HG03354 (cell line): ENCODE results near the gene C1orf141.
"Not testable (repeated sequence)": the region's sequence is repeated elsewhere in the genome, so short reads cannot be mapped to it uniquely, and the experiment has no call there.

Experiments used
- ATAC-seq: cut with Tn5 transposase; IDR thresholded peaks from one replicate; pipeline ENCODE4 v1.9.1; 2021; ENCODE audit warnings: mild to moderate bottlenecking; ENCODE audit not compliant: unreplicated experiment, poor library complexity, severe bottlenecking

Gene C1orf141

DNA sequence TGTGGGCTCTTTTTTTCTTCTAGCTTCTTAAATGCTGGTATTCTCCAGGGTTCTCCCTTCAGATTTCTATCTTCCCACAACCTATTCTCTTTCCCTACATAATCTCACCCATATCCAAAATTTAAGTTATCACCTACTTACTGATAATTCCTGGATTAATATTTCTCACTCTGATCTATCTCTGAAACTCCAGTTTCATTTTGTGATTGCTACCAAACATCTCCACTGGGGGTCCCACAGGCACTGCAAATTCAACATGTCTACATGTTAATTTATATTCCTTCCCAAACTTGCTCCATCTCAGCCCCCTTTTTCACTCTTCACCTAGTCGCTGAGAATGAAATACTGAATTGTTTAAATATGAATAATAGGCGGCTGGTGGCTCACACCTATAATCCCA lies 9.9 kb upstream of the C1orf141 start:
- no peak for ATAC-seq

DNA sequence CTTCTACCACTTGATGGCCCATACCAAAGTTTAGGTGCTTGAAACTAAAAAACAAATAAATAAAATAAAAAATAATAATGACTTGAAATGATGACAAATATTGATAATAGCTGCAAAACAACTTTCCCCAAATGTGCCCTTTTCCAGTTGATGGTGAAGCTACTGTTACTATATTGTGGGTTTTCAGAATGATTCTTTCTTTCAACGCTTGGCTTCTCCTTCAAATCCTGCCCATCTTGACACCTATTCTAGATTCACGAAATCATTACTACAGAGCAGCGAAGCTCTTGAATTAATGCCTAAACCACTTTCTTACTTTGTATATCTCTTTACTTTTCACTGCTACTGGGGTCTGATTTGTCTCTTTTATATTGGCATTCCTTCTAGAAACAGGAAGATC lies 9.2 kb upstream of the C1orf141 start:
- ATAC-seq: no peak

DNA sequence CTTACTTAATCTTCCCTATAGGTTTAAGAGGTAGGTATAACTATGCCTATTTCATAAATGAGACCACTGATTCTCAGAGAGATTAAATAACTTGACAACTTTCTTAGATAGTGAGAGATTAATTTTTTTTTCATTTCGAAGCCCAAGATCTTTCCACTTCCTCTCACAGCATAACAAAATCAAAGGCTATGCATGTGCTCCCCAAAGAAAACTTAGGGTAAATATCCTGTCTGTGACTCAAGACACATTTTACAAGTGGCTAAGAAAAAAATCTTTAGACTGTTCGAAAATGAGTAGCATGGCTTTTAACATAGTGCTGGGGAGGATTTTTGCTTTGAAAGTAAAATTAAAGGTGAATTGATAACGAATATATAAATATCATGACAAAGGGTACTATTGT lies 8.2 kb upstream of the C1orf141 start:
- no peak for ATAC-seq

DNA sequence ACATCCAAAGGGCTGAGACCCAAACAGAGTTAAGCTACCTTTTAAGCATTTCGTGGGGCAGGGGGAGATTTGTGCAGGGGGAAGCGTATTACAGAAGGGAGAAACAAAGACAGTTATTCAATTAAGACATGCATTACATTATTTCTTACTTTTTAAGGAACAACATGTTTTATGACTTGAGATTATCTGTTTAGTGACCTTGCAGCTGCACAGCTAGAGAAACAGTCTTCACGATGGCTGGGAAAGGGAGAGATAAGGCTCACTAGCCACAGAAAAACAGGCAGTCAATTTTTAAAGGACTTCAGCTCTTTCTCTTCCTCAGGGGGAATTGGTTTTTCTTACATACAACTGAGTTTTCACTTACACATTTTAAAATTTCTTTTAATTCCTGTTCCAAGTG lies 7.1 kb upstream of the C1orf141 start:
- not testable (repeated sequence) for ATAC-seq

DNA sequence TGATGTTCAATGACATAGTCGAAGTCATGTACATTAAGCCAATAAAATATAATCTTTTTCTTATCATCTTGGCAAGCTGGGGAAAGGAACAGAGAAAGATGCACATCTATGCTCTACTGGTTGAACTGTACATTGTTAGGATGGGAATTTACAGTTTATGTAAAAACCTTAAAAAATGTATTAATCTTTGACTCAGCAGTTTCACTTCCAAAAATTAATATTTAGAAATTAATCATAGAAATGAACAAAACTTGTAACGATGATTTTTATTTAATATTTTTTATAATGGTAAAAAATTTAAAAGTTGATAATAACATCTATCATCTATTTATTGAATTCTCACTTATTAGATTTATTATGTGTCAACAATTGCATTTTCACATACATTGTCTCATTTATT lies 5.7 kb upstream of the C1orf141 start:
- no peak for ATAC-seq

DNA sequence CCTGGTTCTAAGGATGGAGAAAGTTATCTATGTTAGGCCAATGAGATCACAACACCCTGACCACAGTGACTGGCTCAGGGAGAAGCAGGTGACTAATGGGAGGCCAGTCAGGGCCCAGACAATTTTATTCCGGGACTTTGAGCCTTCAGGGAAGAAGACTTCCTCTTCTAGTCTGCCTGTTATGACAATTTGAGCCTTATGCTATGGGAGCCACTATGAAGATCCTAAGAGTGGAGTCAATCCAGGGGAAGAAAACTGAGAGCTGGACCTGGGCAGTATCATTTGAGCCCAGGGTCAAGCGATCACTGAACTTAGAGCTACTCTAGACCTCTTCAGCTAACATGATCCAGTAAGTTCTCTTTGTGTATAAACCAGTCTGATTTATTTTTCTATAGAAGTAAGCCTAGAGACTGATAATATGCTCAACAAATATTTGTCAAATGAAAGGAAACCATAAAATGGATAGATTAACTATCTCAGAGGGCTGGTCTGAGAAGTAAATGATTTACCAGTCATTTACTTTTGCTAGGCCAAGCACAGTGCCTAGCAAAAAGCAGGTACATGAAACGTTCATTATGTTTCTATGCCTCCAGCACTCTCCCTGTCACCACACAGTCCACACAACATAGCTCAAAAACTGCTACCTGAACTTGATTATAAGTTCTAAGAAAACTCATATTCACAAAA lies 4.2 kb upstream of the C1orf141 start:
- no peak for ATAC-seq

DNA sequence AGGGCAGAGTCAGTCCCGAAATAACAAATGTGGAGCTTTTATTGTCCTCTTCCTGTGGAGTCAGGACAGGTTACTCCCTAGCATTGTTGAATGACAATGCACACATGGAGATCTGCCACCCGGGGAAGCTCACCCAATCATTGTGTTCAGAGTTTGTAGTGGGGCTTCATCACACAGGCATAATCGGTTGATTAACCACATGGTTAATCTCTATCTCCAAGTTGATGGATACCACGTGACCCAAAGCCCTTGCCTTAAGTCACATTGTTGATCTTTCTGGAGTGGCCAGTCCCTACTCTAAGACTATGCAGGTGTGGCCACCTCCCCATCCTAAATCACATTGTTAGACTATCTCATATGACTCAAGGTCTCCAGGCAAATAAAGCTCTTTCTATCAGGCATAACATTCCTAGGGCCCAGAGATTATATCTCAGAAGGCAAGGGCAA lies 2.6 kb upstream of the C1orf141 start:
- ATAC-seq: no peak

- no peak for ATAC-seq
Measured at GRCh38 chr1:67135354-67135753, 584 bp upstream of the C1orf141 start.

GRCh38 chr1:67133177-67133576 lies 1.6 kb downstream of the C1orf141 start:
- no peak for ATAC-seq

- no peak for ATAC-seq
Measured at GRCh38 chr1:67130673-67131072, 4.1 kb downstream of the C1orf141 start.

DNA sequence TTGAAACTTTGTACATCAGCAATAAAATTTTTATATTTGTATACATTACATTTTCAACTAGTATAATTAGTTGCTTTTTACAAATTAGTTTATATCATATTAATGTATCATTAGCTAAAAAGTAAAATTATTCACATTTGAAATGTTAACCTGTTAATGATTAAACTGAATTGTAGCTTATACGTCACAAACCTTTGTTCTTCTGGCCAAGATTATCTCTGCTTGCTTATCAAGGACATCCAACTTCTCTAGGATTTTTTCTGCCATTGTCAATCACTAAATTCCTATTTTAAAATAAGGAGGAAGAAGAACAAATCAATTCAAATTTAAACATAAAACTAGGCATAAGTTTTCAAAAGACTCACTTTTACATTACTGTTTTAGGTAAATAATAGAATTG lies 7.8 kb downstream of the C1orf141 start:
- ATAC-seq: no peak

- no peak for ATAC-seq
Measured at GRCh38 chr1:67126111-67126746, 8.5 kb downstream of the C1orf141 start.

DNA sequence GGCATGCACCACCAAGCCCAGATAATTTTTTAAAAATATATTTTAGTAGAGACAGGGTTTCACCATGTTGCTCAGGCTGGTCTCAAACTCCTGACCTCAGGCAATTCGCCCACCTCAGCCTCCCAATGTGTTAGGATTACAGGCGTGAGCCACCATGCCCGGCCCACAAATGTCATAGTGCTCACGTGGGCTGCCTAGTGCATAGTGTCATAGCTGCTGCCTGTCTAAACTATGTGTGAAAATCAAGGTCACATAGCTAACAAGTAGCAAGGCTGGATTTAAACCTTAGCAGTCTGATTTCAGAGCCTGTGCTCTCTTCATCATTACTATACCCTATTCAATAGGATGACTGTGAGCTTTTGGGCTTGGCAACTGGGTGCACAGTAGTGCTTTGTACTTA lies 10.3 kb downstream of the C1orf141 start:
- no peak for ATAC-seq

DNA sequence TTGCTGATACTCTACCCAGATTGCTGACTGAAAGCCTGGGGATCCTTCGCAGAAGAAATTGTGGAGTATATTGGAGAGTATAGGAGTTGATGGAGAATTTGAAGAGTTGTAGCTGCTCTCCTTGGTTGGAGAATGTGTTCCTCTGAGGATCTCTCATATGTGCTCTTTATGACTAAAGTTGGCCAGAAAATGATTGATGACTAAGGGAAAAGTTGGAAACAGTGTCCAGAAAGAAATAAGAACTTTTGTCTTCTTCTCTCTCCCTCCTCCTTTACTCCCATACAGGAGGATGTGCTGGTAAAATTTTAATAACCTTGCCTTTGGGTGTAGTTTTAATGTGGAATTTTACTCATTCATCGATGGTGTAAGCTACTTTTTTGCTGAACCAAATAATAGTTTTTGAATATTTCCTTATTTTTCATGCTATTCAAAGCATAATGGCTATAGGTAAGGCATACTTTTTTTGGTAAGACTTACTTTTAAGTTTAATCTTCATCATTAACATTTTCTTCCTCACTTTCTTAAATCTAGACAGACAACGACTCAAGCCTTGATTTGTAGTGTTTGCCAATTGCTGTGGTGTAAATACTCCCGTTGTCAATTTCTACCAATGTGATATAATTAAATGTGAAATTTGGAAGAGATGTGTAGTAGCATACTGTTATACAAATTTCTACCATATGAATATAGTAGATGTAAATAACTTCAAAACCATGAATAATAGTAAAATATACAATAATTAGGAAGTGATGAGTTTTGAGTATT lies 13.7 kb downstream of the C1orf141 start:
- no peak for ATAC-seq

DNA sequence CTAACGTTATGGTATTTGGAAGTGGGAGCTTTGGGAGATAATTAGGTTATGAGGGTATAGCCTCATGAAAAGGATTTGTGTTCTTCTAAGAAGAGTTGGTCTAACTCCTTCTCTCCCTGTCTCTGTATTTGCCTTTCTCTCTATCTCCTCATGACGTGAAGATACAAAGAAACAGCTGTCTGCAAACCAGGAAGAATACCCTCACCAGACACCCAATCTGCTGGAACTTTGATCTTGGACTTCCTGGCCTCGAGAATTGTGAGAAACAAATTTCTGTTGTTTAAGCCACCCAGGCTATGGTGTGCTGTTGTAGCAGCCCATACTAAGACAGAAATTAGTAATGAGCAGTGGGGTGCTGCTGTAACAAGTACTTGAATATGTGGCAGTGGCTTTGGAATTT lies 16.1 kb downstream of the C1orf141 start:
- no peak for ATAC-seq

DNA sequence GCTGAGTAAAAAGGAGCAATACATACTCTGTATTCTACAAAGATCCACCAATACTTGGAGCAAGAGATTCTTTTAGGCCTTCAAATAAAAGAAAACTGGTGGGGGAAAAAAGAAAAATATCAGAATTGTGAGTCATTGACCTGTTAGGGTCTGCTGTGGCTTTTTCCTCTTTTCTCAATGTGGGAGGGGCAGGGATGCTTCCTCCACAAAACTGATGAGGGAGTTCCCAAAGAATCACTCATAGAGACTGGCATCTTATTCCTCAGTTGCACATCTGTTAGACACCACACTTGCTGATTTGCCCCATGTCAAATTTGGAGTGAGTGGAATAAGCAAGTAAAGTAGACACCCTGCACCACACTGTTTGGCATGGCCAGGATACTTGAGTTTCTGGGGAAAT lies 16.6 kb downstream of the C1orf141 start:
- ATAC-seq: no peak

DNA sequence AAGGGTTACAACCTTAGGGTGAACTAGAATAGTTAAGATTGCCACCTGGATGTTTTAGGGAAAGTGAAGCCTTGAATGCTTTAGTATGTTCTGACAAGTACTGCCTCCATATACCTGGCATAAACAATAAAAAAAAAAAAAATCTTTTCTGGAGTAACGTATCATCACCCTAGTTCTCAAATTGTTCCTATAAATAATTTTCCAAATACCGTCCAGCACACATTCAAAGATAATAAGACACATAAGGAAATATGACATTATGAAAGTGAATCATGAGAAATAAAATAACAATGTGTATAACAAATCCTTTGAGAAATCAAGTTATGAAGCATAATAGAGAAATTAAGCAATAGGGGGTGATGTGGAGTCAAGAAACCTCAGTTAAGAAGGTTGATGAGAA lies 20.6 kb downstream of the C1orf141 start:
- ATAC-seq: no peak

GRCh38 chr1:67110352-67110751 lies 24.4 kb downstream of the C1orf141 start:
- ATAC-seq: peak; percentile 44

- no peak for ATAC-seq
Measured at GRCh38 chr1:67105508-67105907, 29.3 kb downstream of the C1orf141 start.

DNA sequence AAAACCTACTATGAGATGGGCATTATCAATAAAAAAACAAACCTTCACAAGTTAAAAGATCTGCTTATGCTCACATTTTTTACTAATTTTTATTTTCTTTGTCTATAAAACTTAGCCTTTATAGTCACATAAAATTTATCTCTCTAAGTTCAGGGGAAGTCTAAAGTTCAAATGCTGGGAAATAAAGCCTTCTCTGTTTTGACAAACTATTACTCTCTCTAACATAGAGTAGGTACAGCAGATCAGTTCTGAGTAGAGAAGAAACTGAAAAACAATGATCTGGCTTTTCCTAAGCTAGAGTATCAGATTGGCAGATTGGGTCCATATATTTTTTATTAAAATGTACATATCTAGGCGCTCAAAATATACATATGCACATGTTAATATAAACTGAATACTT lies 31.2 kb downstream of the C1orf141 start:
- ATAC-seq: no peak

DNA sequence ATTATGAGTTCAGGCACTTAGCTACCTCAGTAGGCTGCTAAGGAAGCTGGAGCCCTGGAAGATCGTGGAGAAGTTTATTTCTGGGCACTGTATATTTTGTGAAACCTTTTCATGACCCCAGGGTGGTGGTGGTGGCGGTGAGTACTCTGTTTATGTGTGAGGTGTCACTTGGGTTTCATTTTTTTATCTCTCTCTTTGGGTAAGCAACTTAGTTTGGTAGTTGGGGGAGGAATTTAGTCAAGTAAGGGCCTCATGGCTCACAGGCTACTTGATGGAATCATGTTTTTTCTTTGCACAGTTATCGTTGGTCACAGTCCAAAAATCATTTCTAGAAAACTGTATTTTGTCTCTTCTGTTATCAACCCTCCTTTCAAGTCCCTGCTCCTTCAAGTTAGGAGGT lies 33.9 kb downstream of the C1orf141 start:
- ATAC-seq: no peak
